GM12801 (cell line): ENCODE data around the gene TEAD3.

Experiments used
- TF ChIP-seq, protein P1 (sequence below): IDR thresholded peaks from one replicate; pipeline ENCODE4 v1.5.1; 2011; ENCODE audit warnings: control low read depth; ENCODE audit not compliant: insufficient read length; ENCODE audit errors: extremely low read depth

The TEAD3 gene

DNA sequence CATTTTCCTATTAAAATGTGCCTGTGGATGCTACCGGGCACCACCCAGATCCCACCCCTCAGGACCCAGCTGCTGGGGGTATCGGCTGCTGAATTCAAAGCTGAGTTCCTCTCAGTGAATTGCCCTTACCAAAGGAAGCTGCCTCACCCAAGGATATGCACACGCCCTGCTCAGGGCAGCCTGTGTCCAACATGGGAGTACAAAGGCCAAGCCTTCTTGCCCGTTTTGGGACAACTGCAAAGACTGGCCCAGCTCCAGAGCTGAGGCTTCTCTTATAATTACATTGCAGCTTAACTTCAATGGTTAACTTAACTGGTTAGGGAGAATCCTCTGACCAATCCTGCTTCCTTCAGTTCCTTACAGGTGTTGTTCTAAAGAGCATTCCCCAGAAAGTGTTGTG lies 64.6 kb downstream of the TEAD3 start:
- TF ChIP-seq, protein P1, sequence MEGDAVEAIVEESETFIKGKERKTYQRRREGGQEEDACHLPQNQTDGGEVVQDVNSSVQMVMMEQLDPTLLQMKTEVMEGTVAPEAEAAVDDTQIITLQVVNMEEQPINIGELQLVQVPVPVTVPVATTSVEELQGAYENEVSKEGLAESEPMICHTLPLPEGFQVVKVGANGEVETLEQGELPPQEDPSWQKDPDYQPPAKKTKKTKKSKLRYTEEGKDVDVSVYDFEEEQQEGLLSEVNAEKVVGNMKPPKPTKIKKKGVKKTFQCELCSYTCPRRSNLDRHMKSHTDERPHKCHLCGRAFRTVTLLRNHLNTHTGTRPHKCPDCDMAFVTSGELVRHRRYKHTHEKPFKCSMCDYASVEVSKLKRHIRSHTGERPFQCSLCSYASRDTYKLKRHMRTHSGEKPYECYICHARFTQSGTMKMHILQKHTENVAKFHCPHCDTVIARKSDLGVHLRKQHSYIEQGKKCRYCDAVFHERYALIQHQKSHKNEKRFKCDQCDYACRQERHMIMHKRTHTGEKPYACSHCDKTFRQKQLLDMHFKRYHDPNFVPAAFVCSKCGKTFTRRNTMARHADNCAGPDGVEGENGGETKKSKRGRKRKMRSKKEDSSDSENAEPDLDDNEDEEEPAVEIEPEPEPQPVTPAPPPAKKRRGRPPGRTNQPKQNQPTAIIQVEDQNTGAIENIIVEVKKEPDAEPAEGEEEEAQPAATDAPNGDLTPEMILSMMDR = no peak

DNA sequence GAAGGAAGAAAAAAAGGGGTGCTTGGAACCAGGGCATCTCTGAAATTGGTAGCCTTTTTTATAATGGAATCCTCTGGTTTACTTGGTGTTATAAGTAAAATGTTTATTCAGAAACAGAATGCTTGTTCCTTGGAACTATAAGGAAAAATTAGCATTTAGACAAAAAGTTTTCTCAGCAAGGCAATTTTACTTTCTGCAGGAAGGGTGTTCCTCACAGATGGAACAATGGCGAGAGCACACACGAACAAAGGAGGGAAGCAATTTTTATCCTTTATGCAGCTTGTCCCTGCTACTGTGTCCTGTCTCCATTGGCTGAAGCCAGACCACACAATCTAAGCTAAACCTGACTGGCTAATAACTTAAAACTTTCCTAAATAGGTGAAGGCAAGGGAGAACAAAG lies 67.4 kb downstream of the TEAD3 start:
- TF ChIP-seq, protein P1 = no peak

DNA sequence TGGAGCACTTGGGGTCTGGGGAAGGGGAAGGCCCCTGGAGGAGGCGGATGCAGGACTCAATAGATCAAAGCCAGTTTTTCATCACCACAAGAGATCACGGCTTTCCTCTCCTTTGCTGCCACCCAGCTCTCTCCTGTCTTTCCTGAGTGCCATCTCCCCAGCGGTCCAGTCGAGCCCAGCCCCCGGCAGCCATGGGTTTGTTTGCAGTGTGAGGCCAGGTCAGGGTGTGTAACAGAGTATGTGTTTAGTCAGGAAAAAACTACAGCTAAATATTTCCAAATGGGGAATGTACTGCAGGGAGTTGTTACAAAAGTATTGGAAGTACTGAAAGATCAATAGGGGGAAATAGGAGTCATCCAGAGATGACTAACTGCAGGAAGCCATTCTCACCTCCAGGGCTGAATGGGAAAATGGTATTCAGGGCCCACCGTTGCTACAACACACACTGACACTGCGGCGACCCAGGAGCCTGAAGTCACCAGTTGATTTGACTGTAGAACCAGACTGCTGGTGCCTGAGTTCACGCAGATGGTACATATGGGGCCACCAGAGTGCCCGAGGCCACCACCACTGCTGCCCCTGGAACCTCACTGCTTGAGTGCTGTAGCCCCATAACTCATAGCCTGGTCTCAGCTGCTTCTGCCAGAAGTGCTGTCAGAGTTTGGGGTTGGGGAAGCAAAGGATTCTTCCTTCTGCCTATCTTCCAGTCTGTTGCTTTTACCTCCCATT lies 68.3 kb downstream of the TEAD3 start:
- TF ChIP-seq, protein P1 = no peak

DNA sequence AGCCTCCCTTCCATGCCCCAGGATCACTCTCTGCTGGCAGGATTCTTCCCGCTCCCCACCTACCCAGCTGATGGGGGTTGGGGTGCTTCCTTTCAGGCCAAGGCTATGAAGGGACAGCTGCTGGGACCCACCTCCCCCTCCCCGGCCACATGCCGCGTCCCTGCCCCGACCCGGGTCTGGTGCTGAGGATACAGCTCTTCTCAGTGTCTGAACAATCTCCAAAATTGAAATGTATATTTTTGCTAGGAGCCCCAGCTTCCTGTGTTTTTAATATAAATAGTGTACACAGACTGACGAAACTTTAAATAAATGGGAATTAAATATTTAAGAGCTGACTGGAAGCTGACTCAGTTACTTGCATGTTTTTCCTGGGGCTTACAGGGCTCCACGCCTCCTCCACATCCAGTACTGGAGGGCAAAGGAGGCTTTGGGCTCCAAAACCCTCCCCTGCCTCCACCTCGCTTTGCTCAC lies 69.0 kb downstream of the TEAD3 start:
- TF ChIP-seq, protein P1 = no peak

DNA sequence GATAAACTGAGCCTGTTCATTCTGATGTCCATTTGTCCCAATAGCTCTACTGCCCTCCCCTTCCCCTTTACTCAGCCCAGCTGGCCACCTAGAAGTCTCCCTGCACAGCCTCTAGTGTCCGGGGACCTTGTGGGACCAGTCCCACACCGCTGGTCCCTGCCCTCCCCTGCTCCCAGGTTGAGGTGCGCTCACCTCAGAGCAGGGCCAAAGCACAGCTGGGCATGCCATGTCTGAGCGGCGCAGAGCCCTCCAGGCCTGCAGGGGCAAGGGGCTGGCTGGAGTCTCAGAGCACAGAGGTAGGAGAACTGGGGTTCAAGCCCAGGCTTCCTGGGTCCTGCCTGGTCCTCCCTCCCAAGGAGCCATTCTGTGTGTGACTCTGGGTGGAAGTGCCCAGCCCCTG lies 69.4 kb downstream of the TEAD3 start:
- TF ChIP-seq, protein P1 = no peak

DNA sequence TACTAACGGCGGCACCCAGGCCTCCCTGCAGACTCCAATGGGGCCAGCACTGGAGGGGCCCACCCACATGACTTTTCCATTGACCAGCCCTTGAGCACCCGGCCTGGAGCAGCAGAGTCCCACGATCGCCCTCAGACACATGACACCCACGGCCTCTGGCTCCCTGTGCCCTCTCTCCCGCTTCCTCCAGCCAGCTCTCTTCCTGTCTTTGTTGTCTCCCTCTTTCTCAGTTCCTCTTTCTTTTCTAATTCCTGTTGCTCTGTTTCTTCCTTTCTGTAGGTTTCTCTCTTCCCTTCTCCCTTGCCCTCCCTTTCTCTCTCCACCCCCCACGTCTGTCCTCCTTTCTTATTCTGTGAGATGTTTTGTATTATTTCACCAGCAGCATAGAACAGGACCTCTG lies 70.8 kb downstream of the TEAD3 start:
- TF ChIP-seq, protein P1 = no peak

DNA sequence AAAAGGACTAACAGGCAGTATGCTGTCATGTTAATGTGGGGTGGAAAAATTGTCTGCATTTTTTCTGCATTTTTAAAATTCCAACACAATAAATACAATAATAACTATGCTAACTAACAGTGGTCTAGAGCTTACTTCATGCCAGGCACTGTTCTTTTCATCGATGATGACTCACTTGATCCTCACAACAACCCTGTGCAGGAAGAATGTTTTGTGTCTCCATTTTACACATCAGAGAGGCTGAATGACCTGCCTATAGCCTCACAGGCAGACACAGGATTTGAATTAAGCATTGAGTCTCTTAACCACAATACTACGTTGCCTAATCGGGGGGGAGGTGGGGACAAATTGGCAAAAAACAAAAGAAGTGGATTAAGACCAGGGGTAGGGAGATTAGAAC lies 71.6 kb downstream of the TEAD3 start:
- TF ChIP-seq, protein P1 = no peak
